ENCODE data around the gene CDK10.
A peak's percentile ranks its signal among the peaks of the same experiment; 100 is the strongest.
"Not testable (repeated sequence)": the region's sequence is repeated elsewhere in the genome, so short reads cannot be mapped to it uniquely, and the experiment has no call there.

CDK10 gene

DNA sequence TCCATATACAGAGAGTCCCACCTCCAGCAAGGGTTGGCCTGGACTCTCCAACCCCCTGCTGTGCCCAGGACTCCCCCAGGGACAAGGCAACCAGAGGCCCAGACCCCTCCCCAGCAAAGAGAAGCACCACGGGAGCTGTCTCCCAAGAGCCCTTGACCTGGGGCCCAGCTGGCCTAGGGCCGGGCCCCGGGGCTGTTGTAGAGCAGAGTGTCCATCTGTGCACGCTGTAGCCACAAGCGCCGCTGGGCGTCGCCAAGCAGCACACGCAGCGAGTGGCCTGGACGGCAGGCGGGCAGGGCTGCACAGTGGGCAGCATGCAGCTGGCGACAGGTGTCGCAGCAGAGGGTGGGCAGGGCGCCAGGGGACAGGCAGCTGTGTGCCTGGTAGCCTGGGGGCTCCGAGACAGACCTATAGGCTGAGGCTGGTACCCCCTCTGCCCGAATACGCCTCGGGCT, 10.7 kb downstream of the CDK10 start:
- DNase-seq, result no peak

DNA sequence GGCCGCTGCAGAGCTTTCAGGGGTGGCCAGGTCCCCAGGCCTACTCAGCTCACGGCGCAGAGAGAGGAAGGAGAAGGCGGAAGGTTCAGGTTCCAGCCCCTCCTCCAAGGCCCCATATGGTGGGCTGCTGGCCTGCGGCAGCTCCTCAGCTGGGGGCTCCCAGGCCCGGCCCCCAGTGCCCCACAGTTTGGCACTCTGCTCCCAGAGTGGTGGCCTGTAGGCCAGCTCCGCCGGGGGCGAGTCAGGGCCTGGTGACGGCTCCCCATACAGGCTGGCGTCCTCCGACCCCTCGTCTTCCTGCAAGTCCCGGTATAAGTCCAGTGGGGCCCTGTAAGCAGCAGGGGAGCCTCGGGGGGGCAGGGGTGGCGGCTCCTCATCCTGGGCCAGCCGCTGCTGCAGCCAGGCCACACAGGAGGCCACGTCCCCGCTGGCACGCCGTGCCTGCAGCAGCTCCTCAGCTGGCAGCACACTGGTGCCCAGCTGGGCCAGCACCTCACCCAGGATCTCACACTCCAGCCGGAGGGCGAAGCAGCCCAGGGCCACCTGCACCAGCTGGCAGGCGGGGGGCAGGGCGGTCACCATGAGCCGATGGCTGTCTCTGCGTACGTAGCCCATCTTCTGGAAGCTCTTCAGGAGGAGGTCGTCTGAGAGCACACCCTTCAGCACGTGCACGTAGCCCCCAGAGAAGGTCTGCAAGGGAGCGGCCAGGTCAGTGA, 11.3 kb downstream of the CDK10 start:
- DNase-seq, result no peak

DNA sequence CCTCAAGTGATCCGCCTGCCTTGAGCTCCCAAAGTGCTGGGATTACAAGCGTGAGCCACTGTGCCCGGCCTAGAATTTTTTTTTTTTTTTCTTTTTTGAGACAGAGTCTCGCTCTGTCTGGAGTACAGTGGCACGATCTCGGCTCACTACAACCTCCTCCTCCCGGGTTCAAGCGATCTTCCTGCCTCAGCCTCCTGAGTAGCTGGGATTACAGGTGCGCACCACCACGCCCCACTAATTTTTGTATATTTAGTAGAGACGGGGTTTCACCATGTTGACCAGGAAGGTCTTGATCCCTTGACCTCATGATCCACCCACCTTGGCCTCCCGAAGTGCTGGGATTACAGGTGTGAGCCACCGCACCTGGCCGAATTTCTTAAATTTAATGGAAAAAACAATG, 12.2 kb downstream of the CDK10 start:
- not testable (repeated sequence) for DNase-seq

DNA sequence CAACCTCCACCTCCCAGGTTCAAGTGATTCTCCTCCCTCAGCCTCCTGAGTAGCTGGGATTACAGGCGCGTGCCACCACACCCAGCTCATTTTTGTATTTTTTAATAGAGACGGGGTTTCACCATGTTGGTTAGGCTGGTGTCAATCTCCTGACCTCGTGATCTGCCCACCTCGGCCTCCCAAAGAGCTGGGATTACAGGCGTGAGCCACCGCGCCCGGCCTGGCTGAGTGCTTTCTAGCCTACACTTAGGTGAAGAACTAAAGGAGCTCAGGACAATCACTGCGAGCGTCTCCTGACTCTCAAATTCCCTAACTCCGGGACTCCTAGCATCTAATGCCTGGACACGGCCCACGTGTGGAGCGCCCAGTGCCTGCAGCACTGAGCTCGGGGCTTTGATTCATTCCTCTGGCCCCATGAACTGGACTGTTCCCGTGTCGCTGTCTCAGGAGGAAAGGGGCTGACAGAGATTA, 13.2 kb downstream of the CDK10 start:
- DNase-seq, result not testable (repeated sequence)

DNA sequence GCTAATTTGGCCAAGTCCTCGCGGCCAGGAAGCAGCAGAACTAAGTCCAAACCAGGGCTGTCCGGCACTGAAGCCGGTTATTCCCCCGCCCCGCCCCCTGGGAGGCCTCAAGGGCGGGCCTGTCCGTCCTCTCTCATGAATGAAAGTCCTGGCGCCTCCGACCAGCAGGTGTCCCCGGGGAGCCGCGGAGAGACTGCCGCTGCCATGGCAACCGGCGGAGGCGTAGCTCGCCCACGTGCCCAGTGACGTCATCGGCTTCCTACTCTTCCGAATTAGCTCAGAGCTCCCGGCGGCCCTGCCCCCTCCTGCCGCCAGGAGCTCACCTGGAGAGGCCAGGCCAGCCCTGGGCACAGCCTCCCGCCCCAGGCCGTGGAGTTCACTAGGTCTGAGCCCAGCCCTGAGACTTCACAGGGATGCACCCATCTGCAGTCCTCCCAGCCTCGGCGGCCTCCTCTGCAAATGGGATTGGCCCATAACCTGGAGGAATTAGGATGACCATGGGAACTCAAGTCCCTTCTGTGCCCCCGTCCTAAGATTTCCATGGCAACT, 13.7 kb downstream of the CDK10 start:
- DNase-seq, result peak; percentile 99

DNA sequence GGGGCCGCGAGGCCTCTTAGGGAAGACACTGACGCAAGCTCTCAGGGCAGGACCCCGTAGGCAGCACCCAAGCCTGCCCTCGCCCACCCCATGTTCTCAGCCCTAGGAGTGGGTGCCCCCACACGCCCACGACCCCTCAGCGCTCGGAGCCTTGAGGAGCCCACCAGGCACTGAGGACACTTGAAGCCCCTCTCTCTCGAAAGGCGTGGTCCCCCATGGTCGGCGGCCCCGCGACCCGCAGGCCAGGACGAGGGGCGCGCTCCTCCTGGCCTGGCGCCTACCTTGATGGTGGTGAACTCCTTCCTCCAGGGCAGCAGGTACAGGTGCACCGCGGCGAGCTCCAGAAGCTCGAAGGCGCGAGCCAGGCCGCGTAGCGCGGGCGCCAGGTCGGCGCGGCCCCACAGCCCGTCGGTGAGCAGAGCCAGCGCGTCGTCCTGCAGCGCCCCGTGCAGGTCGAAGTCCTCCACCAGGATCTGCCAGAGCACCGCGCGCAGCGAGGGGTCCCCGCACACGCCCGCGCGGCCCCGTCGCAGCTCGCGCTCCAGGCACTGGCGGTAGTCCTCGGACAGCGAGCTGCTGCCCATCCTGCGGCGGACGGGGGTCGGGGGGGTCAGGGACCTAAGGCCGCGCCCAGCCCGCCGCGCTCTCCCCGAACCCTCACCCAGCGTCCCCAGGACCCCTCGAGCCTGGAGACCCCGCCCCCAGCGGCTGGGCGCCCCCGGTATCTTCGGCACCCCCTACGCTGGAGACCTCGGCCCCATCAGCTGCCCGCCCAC, 14.3 kb downstream of the CDK10 start:
- peak; percentile 52 for DNase-seq

DNA sequence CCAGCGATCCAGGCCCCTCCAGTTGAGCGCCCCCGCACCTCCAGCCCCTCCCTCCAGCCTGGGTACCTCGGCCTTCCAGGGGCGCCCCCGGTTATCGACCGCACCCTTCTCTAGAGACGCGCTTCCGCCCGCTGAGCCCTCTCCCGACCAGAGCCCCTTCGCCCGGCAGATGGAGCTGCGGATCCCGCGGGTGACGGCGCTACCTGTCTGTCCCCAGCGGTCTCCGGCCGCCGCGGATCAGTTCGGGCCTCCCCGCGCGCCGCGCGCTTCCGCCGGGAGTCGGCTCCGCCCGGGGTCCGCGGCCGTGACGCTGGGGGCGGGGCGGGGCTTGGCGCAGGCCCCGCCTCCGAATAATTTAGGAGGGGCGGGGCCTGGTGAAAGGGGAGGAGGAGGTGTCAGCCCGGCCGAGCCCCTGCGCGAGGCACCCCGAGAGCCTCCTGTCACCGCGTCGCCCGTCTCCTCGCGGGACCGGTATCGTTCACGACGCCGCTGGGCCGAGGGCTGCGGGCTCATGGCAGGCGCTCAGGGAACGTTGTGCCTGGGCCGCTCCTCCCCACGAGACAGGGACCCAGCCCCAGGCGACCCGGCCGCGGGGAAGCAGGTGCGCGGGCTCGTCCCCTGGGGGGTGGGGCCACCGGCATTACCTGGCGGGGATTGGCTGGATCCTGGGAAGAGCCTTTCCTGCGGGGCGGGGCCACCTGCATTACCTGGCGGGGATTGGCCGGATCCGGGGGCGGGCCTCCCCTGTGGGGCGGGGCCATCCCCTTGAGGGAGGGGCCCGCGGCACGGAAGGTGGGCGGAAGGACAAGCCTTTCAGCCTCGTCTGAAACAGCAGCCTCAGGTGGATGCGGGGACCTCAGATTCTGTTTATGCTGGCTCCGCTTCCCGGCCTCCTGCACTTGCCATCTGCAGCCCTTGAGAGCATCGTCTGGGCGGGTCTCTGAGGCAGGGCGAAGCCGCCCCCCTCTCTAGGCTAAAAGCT, 15.2 kb downstream of the CDK10 start, which contains the start of gene SPATA2L:
SPATA2L (minus strand) TSS at position 281 of the 982 bp plus-strand sequence. CDS start 473 bp downstream, outside the sequence.
- peak; percentile 97 for DNase-seq

DNA sequence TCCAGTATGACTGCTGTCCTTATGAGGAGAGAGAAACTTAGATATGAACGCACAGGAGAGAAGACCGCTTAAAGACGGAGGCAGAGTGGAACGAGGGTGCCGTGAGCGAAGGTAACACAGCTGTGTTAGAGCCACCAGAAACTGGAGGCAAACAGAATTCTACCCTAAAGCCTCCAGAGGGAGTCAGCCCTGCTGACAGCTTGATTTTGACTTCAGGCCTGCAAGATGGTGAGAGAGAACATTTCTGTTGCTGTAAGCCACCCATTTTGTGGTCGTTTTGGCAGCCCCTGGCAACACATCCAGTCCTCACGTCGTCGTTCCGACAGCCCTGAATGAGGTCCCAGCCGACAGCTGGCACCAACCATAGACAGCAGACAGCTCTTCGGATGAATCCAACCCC, 17.8 kb downstream of the CDK10 start:
- no peak for DNase-seq

DNA sequence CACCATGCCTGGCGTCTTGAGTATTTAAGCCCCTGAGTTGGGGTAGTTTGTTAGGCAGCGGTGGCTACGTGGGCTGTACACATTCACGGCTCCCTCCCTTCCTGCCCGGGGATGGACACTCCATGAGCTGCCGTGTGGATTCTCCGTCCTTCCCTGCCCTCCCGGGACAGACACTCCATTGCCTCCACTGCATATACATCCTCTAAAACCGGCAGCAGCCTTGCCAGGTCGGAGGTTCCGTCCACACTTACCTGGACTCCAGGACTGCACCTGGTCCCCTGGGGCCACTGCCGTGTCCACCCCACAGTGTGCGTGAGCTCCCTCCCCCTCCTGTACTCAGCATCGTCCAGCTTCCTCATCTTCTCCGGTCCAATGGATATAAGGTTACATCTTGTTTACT, 18.5 kb downstream of the CDK10 start:
- DNase-seq, result no peak

DNA sequence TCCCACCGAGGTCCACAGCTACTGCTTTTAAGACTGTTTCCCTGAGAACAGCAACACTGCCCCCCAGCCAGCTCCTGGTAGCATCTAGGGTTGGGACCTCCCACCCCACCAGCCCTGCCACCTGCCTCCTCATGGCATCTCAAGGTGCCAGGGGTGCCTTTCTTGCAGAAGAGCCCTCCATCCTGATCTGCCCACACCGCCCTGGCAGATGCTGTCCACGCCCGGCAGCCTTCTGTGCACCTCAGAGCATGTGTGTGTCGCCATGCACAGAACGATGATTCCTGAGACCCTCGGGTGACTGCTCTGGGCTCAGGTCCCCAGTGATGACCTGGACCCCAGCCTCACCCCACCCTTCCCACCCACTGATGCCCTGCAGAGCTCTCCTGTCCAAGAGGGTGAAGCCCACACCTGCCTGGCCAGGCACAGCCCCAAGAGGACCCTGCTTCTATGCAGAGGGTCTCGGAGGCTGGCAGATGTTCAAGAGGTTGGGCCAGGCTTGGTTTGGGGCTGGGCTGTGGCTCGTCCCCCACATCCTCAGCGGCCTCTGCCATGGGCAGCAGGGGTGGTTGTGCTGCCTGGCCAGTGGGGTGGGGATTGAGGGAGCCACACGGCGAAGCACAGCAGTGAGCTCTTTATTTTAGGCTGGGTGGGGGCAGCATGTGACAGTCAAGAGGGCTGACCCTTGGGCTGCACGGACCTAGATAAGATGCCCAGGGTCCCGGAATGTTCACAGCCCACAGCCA, 20.2 kb downstream of the CDK10 start:
- DNase-seq, result no peak

DNA sequence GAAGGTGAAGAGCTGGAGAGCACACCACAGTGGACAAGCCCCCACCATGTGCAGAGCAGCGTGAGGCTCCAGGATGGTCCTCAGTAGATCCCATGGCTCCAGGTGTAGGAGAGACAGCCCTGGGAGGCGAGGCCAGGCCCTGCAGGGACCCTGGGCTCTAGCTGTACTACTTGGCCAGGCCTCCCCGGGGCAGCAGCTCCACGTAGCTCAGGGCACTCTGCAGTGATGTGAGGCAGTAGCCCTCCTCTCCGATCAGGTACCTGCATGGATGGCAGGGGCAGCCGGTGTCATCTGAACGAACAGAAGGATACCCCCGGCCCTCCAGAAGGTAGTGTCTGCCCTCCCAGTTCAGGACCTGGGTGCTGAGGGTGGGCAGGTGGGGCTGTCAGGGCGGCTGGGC, 21.2 kb downstream of the CDK10 start:
- DNase-seq, result no peak

DNA sequence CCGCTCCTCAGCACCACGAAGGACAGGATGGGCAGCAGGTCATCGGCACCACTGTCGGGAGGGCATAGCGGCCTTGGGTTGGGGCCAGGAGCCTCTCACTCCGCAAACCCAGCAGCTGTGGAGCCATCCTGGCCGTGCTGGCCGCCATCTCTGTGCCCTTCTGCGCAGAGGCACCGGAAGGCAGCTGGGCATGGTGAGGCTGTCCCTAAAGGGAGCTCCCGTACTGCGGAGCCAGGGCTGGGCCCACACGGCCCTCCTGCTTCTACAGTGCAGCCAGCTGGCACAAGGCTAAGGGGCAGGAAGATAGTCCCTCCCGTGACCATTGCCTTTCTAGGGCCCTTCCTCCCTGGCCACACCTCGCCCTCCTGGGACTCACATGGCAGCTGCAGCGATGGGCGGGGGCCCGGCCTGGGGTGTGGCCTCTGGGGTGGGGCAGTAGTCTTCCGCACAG, 22.0 kb downstream of the CDK10 start:
- no peak for DNase-seq

DNA sequence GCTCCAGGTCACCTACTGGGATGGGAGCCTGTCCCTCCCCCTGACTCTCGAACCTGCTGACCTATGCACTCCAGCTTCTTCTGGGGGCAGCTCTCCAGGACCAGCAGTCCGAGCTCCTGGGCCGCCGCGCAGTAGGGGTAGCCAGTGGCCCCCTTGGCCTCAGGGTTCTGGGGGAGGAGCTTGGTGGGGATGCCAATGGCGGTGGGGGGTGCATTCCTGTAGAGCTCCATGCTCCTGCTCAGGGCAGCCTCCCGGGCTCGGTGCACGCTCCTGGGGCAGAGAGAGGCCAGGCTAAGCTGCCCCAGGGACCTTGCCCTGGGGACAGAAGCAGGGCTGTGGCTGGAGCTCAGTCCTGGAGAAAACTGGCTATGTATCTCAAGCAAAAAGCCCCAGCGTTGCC, 22.7 kb downstream of the CDK10 start:
- DNase-seq, result no peak

DNA sequence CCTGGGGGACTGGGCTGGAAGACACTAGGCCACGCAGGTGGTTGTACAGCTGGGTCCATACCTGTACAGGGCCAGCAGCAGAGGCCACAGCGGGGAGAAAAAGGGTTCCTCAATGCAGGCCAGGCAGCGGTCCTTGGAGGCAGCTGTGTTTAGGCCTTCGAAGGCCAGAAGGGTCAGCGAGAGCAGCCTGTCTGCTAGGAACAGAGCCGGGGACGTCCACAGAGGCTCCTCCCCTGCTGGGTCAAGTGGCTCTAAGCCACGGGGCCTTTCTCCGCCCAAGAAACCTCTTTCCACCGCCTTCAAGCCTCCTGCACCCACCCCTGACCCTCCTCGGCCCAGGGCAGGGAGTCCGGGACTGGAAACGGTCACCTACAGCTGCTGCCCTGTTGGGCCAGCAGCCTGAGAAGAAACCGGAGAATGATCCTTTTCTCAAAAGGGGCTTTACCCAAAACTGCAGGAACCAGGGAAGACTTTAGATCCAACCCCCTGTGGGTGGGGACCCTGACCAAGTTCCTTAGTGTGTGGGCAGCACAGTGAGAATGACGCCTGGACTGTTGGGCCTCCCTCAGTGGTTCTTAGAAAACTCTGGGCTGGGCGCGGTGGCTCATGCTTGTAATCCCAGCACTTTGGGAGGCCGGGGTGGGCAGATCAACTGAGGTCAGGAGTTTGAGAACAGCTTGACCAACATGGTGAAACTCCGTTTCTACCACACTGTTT, 23.4 kb downstream of the CDK10 start:
- DNase-seq, result no peak

DNA sequence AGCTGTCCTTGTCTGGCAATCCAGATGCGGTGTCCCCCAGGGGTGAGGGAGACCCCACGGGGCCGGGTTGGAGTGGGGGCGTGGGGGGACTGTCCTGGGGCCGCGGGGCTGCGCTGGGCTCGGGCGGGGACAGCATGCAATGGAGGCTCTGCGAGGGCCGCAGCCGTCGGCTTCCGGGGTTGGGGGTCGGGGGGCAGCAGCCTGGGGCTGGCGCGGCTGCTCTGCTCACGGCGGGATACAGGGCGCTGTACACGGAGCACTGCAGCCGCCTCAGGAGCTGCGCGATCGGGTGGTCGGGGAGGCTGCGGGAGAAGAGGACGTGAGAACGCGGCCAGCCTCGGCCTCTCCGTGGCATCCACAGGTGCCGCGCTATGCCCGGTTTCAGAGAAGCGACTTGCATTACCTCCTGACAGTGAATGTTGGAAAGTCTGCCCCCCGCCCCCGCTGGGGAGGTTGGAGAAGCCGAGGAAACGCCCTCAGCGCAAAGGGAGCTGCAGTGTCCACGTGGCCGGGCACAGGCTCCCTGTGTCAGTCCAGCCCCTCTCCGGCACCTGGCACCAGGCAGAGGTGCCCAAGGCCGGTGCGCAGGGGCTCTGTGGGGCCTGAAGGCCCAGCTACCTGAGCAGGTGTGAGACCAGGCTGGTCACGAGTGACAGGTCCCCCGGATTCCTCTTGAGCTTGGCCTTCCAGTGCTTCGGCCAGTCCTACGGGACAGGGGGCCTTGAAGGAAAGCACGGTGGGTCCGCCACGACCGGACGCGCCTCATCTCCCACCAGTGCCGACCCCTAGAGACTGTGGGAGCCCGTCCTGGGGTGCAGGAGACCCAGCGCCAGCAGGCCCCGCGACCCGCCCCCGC, 24.4 kb downstream of the CDK10 start:
- no peak for DNase-seq

DNA sequence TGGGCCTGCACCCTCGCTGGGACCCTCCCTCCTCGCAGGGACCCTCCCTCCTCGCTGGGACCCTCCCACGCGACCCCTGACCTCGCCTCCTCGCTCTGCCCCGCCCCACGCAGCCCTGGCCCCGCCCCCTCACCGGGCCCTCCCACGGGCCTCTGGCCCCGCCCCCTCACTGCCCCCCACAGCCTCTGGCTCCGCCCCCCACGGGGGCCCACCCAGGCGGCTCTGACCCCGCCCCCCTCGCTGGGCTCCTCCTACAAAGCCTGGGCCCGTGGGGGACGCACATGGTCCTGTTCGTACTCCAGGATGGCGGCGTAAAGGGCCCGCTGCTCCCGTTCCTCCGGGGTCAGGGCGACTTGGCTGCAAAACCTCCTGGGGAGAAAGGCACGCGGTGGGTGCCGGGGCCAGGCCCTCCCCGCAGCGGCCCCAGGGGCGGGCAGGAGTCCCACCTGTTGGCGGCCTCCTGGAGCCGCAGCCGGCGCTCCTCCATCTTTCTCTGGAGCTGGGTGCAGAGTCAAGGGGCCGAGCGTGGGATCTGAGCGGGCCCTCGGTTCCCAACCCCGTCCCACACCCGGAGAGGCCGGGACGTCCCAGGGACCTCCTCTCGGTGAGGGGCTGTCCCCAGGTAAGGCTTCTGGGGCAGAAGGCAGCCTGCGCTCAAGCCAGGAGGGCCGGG, 25.2 kb downstream of the CDK10 start:
- no peak for DNase-seq

DNA sequence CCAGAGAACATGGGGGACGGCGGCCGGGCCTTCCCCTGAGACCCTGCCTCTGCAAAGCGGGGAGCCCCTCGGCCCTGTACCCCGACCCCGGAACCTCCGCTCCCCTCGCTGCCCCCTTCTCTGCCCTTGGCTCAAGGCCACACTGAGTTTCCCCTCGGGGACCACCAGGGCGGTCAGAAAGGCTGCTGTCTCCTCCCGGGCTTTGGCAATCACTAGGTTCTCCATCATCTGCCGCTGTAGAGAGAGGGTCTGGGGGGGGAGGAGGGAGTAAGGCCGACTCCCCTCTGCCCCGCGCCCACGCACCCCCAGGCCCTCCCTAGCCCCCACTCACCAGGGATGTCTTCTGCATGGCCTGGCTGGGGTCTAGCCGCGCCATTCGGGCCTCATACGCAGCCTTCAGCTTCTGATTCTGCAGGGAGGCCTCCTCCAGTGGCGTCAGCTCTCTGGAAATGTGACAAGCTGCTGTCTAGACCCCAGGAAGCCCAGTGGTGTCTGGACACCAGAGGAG, 25.8 kb downstream of the CDK10 start:
- no peak for DNase-seq

DNA sequence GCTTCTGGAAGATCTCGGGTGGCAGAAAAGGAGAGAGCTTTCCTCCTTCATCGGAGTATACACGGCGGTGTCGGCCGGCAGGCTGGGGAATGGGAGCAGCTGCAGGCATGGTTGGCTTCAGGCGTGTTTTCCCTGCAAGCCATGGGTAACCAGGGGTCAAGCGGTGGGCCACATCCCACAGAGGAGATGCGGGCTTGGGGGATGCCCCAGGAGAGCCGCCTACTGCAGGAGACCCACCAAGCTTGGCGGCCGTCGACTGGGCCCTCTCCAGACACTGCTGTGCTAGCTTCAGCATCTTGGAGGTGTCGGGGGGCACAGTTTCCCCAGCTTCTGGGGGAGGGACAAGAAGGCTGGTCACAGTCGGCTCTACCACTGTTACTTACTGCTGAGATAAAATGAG, 30.0 kb downstream of the CDK10 start:
- no peak for DNase-seq

All from NCI-H1436 (cell line).